Central memory CD8-positive, alpha-beta T cell (primary cell): ENCODE results near the gene FAM193A.
"Not testable (repeated sequence)": the region's sequence is repeated elsewhere in the genome, so short reads cannot be mapped to it uniquely, and the experiment has no call there.

Experiments used
- ATAC-seq: fragments of 150-1000 bp; cut with Tn5 transposase; replicated peaks from 2 replicates; pipeline ENCODE4 v1.10.0; 2022; ENCODE audit warnings: mild to moderate bottlenecking, moderate FRiP score, moderate number of reproducible peaks; ENCODE audit not compliant: poor library complexity, severe bottlenecking; ENCODE audit errors: extremely low read depth
- DNase-seq, 2 donors: peaks; one replicate each; pipeline ENCODE4 v3.0.0; 2021; ENCODE audit warnings: low spot score in 2 of 2
- H3K27ac Mint-ChIP-seq: one replicate; pipeline ENCODE4 v1.8.0; 2022; ENCODE audit warnings: low read depth, mild to moderate bottlenecking, moderate library complexity, mixed read lengths
- H3K27me3 Mint-ChIP-seq: one replicate; pipeline ENCODE4 v1.8.0; 2022; ENCODE audit warnings: mixed read lengths
- H3K36me3 Mint-ChIP-seq: one replicate; pipeline ENCODE4 v1.8.0; 2022; ENCODE audit warnings: mild to moderate bottlenecking, moderate library complexity, mixed read lengths; ENCODE audit not compliant: insufficient read depth
- H3K4me1 Mint-ChIP-seq: one replicate; pipeline ENCODE4 v1.8.0; 2022; ENCODE audit warnings: mixed read lengths
- H3K4me3 Mint-ChIP-seq: one replicate; pipeline ENCODE4 v1.8.0; 2022; ENCODE audit warnings: mild to moderate bottlenecking, moderate library complexity, mixed read lengths
- H3K9me3 Mint-ChIP-seq: one replicate; pipeline ENCODE4 v1.8.0; 2022; ENCODE audit warnings: mixed read lengths

Gene FAM193A

DNA sequence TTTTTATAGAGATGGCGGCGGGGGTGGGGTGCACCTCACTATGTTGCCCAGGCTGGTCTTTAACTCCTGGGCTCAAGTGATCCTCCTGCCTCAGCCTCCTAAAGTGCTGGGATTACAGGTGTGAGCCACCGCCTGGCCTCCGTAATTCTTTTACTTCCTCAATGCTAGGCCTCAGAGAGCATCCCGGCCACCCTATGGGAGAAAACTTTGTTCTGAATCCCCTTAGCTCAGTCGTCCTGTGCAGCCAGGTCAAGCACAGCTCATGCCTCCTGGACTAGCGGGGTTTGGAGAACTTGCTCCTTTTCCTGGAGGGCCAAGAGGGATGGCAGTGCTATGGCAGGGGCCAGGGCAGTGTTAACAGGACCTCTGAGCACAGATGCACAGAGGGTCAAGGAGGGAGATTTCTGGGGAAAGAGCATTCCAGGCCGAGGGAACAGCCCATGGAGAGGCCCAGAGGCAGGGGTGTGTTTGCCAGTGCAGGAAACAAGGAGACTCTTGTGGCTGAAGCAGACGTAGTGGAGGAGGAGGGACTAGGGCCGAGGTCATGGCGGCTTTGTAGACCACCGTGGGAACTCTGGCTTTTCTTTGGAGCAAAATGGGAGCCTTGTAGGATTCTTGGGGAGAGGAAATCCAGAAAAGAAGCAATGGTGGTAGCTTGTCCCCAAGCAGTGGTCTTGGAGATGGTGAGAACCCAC, 229.5 kb downstream of the FAM193A start:
- Mint-ChIP-seq H3K27me3 (no peaks in the 10 kb centered on the region), H3K27ac (no peak overlapping the region), H3K4me1 (peaks cover 5% of the 10 kb centered on the region), H3K9me3 (no peaks in the 10 kb centered on the region), H3K36me3 (no peaks in the 10 kb centered on the region), H3K4me3 (no peak overlapping the region)
- ATAC-seq = no peak
- DNase-seq = no peak

DNA sequence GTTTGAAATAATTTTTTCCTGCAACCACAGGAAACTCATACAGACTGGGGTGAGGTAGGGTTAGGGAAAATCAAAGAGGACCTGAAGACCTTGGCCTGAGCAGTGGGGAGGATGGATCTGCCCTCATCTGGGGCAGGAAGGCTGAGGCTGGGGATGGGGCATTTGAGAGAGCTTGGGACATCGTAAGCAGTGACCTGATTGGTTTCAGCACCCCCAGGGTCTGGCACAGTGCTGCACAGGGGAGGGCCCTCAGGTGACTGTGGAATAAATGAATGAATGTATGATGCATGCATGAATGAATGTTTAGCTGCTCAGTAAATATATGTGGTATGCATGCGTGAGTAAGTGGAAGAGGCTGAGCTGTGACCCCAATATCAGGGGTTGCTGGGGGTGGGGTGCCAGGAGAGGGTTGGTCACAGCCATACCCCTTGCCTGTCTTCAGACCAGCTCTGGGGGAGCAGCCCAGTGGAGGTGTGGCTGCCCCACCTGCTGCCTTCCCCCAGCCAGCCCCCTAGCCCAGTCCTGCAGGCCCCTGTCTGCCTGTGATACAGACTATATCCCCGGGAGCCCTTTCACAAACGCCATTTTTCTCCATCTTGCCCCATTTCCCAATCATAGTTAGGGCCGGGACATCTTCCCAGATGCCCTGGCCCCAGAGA, 230.7 kb downstream of the FAM193A start:
- no peaks in the 10 kb centered on the region for H3K36me3 Mint-ChIP-seq
- peaks cover 9% of the 10 kb centered on the region for H3K4me1 Mint-ChIP-seq
- no peak overlapping the region for H3K4me3 Mint-ChIP-seq
- no peaks in the 10 kb centered on the region for H3K27me3 Mint-ChIP-seq
- ATAC-seq = no peak
- no peak for DNase-seq
- no peaks in the 10 kb centered on the region for H3K9me3 Mint-ChIP-seq
- no peak overlapping the region for H3K27ac Mint-ChIP-seq

DNA sequence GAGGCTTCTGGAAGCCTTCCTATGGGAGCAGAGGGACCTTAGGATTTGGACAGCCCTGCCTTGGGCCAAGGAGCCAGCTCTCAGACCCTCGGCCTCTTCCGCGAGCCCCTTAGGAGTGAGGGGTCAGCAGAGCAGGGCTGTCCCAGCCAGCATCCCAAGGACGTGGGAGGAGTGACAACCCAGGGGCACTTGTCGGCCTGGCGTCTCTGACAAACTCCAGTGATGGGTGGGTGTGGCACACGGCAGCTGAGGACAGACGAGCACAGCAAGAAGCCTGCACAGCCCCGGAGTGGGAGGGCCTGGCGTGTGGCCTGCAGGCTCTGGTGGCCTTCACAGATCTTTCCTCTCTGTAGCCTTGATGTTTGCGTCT, 231.2 kb downstream of the FAM193A start:
- H3K4me1 Mint-ChIP-seq = peaks cover 9% of the 10 kb centered on the region
- H3K27ac Mint-ChIP-seq = no peak overlapping the region
- DNase-seq (no peak), ATAC-seq (no peak)
- H3K27me3 Mint-ChIP-seq = no peaks in the 10 kb centered on the region
- H3K36me3 Mint-ChIP-seq = no peaks in the 10 kb centered on the region
- no peak overlapping the region for H3K4me3 Mint-ChIP-seq
- H3K9me3 Mint-ChIP-seq = no peaks in the 10 kb centered on the region

DNA sequence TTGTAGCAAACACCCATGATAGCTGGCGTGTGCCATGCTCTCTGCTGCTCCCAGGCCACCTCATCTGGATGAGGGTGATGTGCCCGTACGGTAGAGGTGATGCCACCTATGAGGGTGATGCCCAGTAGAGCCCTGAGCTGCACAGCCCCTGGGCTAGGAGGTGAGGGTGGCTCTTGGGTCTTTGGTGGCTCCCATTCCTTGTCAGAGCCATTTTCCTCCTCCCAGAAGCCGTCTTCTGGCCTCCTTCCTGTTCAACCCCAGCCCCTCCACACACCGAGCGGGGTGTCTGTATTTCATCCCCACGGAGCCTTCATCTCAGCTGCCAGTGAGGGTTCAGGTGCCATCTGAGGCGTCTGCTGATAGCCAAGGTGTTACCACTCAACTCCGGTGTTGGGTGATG, 231.7 kb downstream of the FAM193A start:
- no peak overlapping the region for H3K27ac Mint-ChIP-seq
- no peaks in the 10 kb centered on the region for H3K36me3 Mint-ChIP-seq
- no peak for ATAC-seq

DNA sequence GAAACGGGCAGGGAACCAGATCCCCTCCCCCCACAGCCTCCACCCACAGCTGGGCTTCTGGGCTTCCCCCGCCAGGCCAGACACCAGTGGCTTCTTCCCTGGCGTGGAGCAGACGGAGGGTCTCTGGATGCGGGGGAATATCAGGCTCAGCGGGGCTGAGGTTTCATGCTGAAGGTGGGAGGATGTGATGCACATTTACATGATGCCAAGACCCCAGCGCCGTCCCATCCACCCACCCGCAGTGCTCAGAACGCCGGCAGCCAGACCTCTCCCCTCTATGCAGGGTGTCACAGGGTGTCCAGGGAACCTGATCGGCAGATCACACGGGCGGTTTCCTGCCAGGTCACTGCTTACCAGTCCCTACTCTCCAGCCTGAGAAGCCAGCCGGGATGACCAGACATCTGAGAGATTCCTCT, 232.5 kb downstream of the FAM193A start:
- Mint-ChIP-seq H3K4me1 (peaks cover 9% of the 10 kb centered on the region), H3K27ac (no peak overlapping the region), H3K27me3 (no peaks in the 10 kb centered on the region), H3K9me3 (no peaks in the 10 kb centered on the region), H3K4me3 (no peak overlapping the region), H3K36me3 (no peaks in the 10 kb centered on the region)
- ATAC-seq (no peak), DNase-seq (no peak)

More for the DNA sequence above, 231.7 kb downstream of the FAM193A start:
- DNase-seq = no peak
- Mint-ChIP-seq H3K9me3 (no peaks in the 10 kb centered on the region), H3K27me3 (no peaks in the 10 kb centered on the region), H3K4me3 (no peak overlapping the region), H3K4me1 (peaks cover 9% of the 10 kb centered on the region)

DNA sequence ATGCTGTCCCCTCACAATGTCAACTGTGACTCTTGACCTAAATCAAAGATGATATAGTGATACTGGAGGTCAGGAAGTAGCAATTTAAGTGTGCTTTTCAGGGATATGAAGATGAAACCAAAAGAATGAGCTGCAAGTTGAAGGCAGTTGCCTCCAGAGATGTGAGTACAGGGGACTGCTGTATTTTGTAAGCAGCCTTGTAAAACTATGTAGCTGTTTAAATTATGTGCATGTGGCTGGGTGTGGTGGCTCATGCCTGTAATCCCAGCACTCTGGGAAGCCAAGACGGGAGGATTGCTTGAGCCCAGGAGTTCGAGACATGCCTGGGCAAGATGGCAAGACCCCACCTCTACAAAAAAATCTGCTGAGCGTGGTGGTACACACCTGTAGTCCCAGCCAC, 234.8 kb downstream of the FAM193A start:
- DNase-seq (no peak), ATAC-seq (no peak)
- Mint-ChIP-seq H3K4me1 (peaks cover 9% of the 10 kb centered on the region), H3K9me3 (no peaks in the 10 kb centered on the region), H3K36me3 (no peaks in the 10 kb centered on the region), H3K27me3 (no peaks in the 10 kb centered on the region), H3K27ac (no peak overlapping the region), H3K4me3 (no peak overlapping the region)

DNA sequence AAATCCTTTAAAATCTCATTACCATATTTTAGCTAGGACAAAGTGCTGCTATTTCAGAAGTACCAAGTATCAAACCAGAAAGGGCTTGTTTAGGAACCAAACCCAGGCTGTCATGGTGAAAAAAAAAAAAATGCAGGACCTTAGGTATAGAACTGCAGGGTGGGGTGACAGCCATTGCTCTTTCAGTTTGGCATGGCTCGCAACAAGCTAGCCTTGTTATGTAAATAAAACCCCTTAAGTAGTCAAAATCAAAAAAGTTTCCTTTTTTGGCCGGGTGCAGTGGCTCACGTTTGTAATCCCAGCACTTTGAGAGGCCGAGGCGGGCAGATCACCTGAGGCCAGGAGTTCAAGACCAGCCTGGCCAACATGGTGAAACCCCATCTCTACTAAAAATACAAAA, 244.2 kb downstream of the FAM193A start:
- H3K4me1 Mint-ChIP-seq, DNase-seq, ATAC-seq, H3K36me3 Mint-ChIP-seq, H3K27me3 Mint-ChIP-seq, H3K4me3 Mint-ChIP-seq, H3K27ac Mint-ChIP-seq, H3K9me3 Mint-ChIP-seq: not testable (repeated sequence)

DNA sequence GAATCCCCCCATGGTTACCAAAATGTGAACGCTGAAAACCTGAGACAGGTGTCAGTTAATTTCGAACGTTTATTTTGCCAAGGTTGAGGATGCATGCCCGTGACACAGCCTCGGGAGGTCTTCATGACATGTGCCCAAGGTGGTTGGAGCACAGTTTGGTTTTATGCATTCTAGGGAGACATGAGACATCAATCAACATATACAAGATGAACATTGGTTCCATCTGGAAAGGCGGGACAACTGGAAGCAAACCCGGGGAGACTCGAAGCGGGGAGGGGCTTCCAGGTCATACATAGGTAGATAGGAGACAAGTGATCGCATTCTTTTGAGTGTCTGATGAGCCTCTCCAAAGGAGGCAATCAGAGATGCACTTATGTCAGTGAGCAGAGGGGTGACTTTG, 245.5 kb downstream of the FAM193A start:
- H3K9me3 Mint-ChIP-seq = peaks cover 9% of the 10 kb centered on the region
- DNase-seq (no peak), ATAC-seq (no peak)
- H3K4me3 Mint-ChIP-seq = no peak overlapping the region
- peaks cover 13% of the 10 kb centered on the region for H3K4me1 Mint-ChIP-seq
- H3K27me3 Mint-ChIP-seq = no peaks in the 10 kb centered on the region
- no peak overlapping the region for H3K27ac Mint-ChIP-seq
- H3K36me3 Mint-ChIP-seq = peaks cover 2% of the 10 kb centered on the region
